Body of pancreas (tissue), 4 donors: ENCODE results near the gene CLCN5. TPM values are rescaled to one million over a fixed set of nuclear protein-coding genes. Genes with fewer than 3 reads are reported as not detected.

Experiments used
- ATAC-seq: fragments of 150-250 bp; one replicate; pipeline ENCODE4 v1.9.1; 2016
- DNase-seq, 4 donors: peaks; one replicate each; pipeline ENCODE4 v3.0.0-alpha.2; 2019
- H3K27ac ChIP-seq, 4 donors: fragments of 200-600 bp; sonication (generic); 1 replicate in 3 of 4; 2 replicates in 1 of 4; pipeline versions ENCODE4 v1.5.1 to v1.6.1; 2016 to 2019; ENCODE audit warnings: mild to moderate bottlenecking in 1 of 4, mixed read lengths in 1 of 4, moderate library complexity in 1 of 4
- H3K27me3 ChIP-seq, 2 donors: fragments of 200-600 bp; sonication (generic); one replicate each; pipeline ENCODE4 v1.6.0; 2016; ENCODE audit warnings: mild to moderate bottlenecking in 1 of 2
- H3K36me3 ChIP-seq, 2 donors: fragments of 200-600 bp; sonication (generic); replicated peaks in 1 of 2; 2 replicates each; pipeline ENCODE4 v1.5.1; 2016; ENCODE audit warnings: low read depth in 2 of 2; ENCODE audit not compliant: insufficient read depth in 1 of 2
- H3K4me1 ChIP-seq: fragments of 200-600 bp; sonication (generic); one replicate; pipeline ENCODE4 v1.6.0; 2016
- H3K4me3 ChIP-seq, 2 donors: fragments of 200-600 bp; sonication (generic); 1 replicate in 1 of 2; 2 replicates in 1 of 2; pipeline ENCODE4 v1.5.1; 2016 to 2019
- H3K9me3 ChIP-seq, 3 donors: fragments of 200-600 bp; sonication (generic); 1 replicate in 2 of 3; 2 replicates in 1 of 3; pipeline ENCODE4 v1.5.1; 2016
- POLR2A ChIP-seq, 3 donors: fragments of 450-650 bp; IDR thresholded peaks; one replicate each; pipeline ENCODE4 v1.6.1; 2016; ENCODE audit warnings: antibody characterized with exemption in 3 of 3, mild to moderate bottlenecking in 2 of 3
- WGBS, 2 donors: methylation state at CpG; one replicate each; pipeline ENCODE4 v1.1.5; 2017; 5-methylcytosine and 5-hydroxymethylcytosine counted together
- intact Hi-C: fragments of 100-400 bp; cut with DNase I; formaldehyde crosslinking; loops from one replicate; pipeline ENCODE4 v1.15.1; 2023
- total RNA-seq, 2 donors: library from RNA; depleted of rRNA; stranded (reverse); fragments of >200 nt; gene quantifications; one replicate each; pipeline ENCODE4 v1.1.0, GENCODE V29; 2016
- TF ChIP-seq, protein P1 (sequence below), 7 experiments: fragments of 450-650 bp in 4 of 7; fragments of 200-600 bp in 3 of 7; sonication (generic) in 3 of 7; IDR thresholded peaks; one replicate each; pipeline ENCODE4 v1.5.1; 2016 to 2019; ENCODE audit warnings: antibody characterized with exemption in 7 of 7

CLCN5 gene
- total RNA-seq, 2 donors from 2014 or later = 2.0 to 5.2 TPM

DNA sequence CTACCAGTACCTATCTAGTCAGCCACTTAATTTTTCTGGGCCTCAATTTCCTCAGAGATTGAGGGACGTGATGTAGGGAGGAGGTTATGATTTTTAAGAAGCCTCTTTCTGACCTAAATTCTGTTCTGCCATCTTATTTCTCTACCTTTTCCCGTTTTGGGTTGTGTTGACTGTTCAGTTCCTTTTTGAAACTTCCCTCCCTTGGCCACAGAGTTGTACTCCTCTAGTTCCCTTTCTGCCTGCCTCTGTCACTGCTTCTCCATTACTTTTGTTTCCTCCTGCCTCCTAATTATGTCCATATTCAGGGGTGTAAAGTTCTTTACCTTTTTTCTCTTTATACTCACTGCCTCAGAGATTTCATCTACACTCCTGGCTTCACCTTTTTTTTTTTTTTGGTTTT is 25.4 kb downstream of the CLCN5 start:
- no peaks in the 10 kb centered on the region for H3K27me3 ChIP-seq
- no peak for ATAC-seq
- DNase-seq = no peak
- no peaks in the 10 kb centered on the region for H3K36me3 ChIP-seq
- no peak overlapping the region for H3K4me3 ChIP-seq
- intact Hi-C loops = no loop called here
- 66 to 100% methylated on average over 2 of the region's 2 CpGs for WGBS, 2 donors
- H3K27ac ChIP-seq = no peak overlapping the region
- H3K9me3 ChIP-seq = no peaks in the 10 kb centered on the region
- no peaks in the 10 kb centered on the region for H3K4me1 ChIP-seq
- TF ChIP-seq, protein P1, sequence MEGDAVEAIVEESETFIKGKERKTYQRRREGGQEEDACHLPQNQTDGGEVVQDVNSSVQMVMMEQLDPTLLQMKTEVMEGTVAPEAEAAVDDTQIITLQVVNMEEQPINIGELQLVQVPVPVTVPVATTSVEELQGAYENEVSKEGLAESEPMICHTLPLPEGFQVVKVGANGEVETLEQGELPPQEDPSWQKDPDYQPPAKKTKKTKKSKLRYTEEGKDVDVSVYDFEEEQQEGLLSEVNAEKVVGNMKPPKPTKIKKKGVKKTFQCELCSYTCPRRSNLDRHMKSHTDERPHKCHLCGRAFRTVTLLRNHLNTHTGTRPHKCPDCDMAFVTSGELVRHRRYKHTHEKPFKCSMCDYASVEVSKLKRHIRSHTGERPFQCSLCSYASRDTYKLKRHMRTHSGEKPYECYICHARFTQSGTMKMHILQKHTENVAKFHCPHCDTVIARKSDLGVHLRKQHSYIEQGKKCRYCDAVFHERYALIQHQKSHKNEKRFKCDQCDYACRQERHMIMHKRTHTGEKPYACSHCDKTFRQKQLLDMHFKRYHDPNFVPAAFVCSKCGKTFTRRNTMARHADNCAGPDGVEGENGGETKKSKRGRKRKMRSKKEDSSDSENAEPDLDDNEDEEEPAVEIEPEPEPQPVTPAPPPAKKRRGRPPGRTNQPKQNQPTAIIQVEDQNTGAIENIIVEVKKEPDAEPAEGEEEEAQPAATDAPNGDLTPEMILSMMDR (IDR thresholded peaks at IDR 0.05) = no peak
- no peak for TF ChIP-seq POLR2A (IDR thresholded peaks at IDR 0.05)

DNA sequence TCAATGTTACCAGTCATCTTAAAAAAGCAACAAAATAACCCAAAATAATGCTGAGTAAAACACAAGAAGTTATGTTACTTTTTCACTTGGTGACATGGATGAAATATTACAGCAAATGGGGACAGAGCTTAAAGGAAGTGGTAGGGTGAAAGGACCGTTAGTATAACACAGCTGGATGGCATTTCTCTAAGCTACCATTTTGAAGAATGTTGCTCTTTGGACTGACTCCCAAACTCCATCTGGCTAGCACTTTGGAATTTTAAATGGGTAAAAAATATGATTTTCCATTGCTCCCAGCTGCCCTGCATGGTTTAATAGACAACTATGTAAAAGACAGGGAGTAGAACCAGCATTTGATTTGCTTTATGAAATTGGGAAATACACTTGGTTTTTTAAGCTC is 27.6 kb downstream of the CLCN5 start:
- H3K4me3 ChIP-seq = no peak overlapping the region
- TF ChIP-seq POLR2A (IDR thresholded peaks at IDR 0.05) = no peak
- TF ChIP-seq, protein P1 (IDR thresholded peaks at IDR 0.05) = no peak
- ATAC-seq (no peak), DNase-seq (no peak)
- intact Hi-C loops = no loop called here
- WGBS, 2 donors = 89 to 92% methylated on average over 1 of the region's 1 CpG
- H3K27ac ChIP-seq = no peak overlapping the region
- no peaks in the 10 kb centered on the region for H3K4me1 ChIP-seq
- H3K27me3 ChIP-seq = no peaks in the 10 kb centered on the region
- H3K9me3 ChIP-seq = no peaks in the 10 kb centered on the region
- H3K36me3 ChIP-seq = no peaks in the 10 kb centered on the region

DNA sequence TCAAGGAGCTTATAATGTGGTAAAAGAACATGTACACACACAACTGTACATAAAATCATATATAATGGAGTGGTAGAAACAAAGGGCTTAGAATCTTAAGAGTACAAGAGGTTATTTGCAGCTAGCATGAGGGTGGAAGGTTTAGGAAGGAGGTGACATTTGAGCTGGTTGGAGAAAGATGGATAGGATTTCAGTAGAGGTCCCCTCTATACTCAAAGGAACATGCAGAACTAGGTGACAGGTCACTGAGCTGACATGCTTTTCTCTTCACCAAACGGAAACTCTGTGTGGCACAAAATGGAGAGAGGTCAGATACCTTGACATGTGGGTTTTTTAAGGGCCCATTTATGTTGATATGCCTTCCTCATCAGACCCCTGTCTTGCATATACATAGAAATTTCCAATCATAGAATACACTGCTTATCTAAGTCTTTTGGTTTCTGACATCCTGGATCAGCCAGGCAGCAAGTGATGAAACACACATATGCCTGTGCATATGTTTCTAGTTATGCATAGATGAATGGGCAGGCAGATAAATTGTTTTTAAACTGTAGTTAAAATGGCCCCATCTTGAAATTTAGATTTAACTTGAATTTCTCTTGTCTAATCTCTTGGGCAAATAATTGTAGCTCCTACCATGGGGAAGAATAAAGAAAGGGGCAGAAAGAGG is 29.3 kb downstream of the CLCN5 start:
- Histone ChIP-seq H3K36me3 (no peaks in the 10 kb centered on the region), H3K27ac (no peak overlapping the region), H3K4me3 (no peak overlapping the region), H3K4me1 (no peaks in the 10 kb centered on the region), H3K27me3 (no peaks in the 10 kb centered on the region), H3K9me3 (no peaks in the 10 kb centered on the region)
- 90 to 100% methylated on average over 1 of the region's 1 CpG for WGBS, 2 donors
- intact Hi-C loops = no loop called here
- DNase-seq = no peak
- no peak for TF ChIP-seq POLR2A (IDR thresholded peaks at IDR 0.05)
- TF ChIP-seq, protein P1 (IDR thresholded peaks at IDR 0.05) = no peak
- no peak for ATAC-seq

DNA sequence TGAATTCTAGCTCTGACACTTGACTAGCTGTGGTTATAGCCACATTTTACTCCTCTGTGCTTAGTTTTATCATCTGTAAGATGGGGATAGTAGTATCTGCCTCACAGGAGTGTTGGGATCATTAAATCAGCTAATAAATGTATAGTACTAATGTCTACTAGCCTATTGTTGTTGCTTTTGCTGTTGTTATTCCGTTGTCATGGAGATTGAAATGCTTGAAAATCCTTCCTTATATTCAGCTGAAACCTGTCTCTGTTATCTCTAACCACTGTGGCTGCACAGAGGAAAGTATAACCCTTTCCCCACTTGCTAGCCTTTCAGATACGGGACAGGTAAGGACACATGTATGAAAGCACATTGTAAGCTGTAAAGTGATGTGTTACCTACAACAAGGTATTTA is 33.9 kb downstream of the CLCN5 start:
- Histone ChIP-seq H3K27ac (no peak overlapping the region), H3K27me3 (no peaks in the 10 kb centered on the region), H3K9me3 (no peaks in the 10 kb centered on the region), H3K4me1 (no peaks in the 10 kb centered on the region), H3K4me3 (no peak overlapping the region), H3K36me3 (no peaks in the 10 kb centered on the region)
- TF ChIP-seq POLR2A (IDR thresholded peaks at IDR 0.05) = no peak
- TF ChIP-seq, protein P1 (IDR thresholded peaks at IDR 0.05) = no peak
- DNase-seq (no peak), ATAC-seq (no peak)
- intact Hi-C loops = no loop called here
- WGBS, 2 donors = 64 to 71% methylated on average over 2 of the region's 2 CpGs
